ENCODE results near the gene NOS1AP. TPM values are rescaled to one million over a fixed set of nuclear protein-coding genes. Genes with fewer than 3 reads are reported as not detected.

NOS1AP gene
- total RNA-seq, 1 experiment from 2014 or later: 14.7 TPM

- Mint-ChIP-seq H3K36me3 (peaks cover 21% of the 10 kb centered on the region), H3K4me3 (no peak overlapping the region), H3K27me3 (ENCODE audit: low read depth) (no peaks in the 10 kb centered on the region), H3K4me1 (peaks cover 5% of the 10 kb centered on the region; the same call in 1 of the 2 replicates), H3K9me3 (no peaks in the 10 kb centered on the region), H3K27ac (no peak overlapping the region)
- TF ChIP-seq, protein P1, sequence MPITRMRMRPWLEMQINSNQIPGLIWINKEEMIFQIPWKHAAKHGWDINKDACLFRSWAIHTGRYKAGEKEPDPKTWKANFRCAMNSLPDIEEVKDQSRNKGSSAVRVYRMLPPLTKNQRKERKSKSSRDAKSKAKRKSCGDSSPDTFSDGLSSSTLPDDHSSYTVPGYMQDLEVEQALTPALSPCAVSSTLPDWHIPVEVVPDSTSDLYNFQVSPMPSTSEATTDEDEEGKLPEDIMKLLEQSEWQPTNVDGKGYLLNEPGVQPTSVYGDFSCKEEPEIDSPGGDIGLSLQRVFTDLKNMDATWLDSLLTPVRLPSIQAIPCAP (CRISPR knock-in tag; IDR thresholded peaks at IDR 0.05): no peak
- TF ChIP-seq, protein P2, sequence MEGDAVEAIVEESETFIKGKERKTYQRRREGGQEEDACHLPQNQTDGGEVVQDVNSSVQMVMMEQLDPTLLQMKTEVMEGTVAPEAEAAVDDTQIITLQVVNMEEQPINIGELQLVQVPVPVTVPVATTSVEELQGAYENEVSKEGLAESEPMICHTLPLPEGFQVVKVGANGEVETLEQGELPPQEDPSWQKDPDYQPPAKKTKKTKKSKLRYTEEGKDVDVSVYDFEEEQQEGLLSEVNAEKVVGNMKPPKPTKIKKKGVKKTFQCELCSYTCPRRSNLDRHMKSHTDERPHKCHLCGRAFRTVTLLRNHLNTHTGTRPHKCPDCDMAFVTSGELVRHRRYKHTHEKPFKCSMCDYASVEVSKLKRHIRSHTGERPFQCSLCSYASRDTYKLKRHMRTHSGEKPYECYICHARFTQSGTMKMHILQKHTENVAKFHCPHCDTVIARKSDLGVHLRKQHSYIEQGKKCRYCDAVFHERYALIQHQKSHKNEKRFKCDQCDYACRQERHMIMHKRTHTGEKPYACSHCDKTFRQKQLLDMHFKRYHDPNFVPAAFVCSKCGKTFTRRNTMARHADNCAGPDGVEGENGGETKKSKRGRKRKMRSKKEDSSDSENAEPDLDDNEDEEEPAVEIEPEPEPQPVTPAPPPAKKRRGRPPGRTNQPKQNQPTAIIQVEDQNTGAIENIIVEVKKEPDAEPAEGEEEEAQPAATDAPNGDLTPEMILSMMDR (IDR thresholded peaks at IDR 0.05): no peak
- TF ChIP-seq CREM (CRISPR knock-in tag; IDR thresholded peaks at IDR 0.05): no peak
- no peak for TF ChIP-seq ZNF121 (CRISPR knock-in tag; IDR thresholded peaks at IDR 0.05)
- no peak for ATAC-seq
- no peak for DNase-seq (ENCODE audit: low spot score)
- POLR2A ChIA-PET: interaction anchor here (0.6 kb wide), 1 partner anchor 260 kb away, joined by 3 read pairs; no protein-coding TSS in a partner anchor
- CTCF ChIA-PET: interaction anchor here (1.6 to 1.8 kb wide), 2 partner anchors 23 to 324 kb away, joined by 6 to 10 read pairs; no protein-coding TSS in a partner anchor
These were observed 310.8 kb downstream of the NOS1AP start for GRCh38 chr1:162380061-162380846.

DNA sequence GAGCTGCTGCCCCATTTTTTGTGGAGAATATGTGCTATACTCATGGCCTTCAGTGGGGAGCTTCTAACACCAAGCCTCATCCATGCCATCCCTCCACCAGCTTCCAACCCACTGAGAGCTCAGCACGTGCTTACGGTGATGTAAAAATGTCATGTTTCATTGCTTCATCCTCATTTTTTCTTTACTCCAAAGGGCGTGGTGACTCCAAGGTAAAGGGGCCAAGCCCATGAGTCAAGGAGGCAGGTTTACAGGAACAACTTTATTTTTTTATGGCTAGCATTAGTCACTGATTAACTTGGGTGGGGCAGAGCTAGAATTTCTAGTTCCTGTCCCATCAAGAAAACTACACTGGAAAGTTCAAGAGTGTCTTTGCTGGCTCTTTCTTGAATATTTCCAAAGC is 311.9 kb downstream of the NOS1AP start, which contains the start of gene C1orf226:
Gene C1orf226, plus strand, starts transcription at position 346 of the 400 bp plus-strand sequence. CDS start 174 bp downstream, outside the sequence.
- Mint-ChIP-seq H3K36me3 (peaks cover 23% of the 10 kb centered on the region), H3K4me3 (no peak within 1 kb of the TSS), H3K9me3 (no peaks in the 10 kb centered on the region), H3K27ac (no peak within 1 kb of the TSS), H3K27me3 (ENCODE audit: low read depth) (no peaks in the 10 kb centered on the region), H3K4me1 (peaks cover 5% of the 10 kb centered on the region; the same call in 1 of the 2 replicates)
- DNase-seq (ENCODE audit: low spot score): no peak
- ChIA-PET POLR2A (no interaction called here), CTCF (interaction anchor here (1.6 to 1.8 kb wide), 2 partner anchors 24 to 325 kb away, joined by 6 to 10 read pairs; no protein-coding TSS in a partner anchor)
- no peak for ATAC-seq
- TF ChIP-seq TEAD1 (CRISPR knock-in tag; IDR thresholded peaks at IDR 0.05): no peak
- TF ChIP-seq, protein P3, sequence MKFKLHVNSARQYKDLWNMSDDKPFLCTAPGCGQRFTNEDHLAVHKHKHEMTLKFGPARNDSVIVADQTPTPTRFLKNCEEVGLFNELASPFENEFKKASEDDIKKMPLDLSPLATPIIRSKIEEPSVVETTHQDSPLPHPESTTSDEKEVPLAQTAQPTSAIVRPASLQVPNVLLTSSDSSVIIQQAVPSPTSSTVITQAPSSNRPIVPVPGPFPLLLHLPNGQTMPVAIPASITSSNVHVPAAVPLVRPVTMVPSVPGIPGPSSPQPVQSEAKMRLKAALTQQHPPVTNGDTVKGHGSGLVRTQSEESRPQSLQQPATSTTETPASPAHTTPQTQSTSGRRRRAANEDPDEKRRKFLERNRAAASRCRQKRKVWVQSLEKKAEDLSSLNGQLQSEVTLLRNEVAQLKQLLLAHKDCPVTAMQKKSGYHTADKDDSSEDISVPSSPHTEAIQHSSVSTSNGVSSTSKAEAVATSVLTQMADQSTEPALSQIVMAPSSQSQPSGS (CRISPR knock-in tag; IDR thresholded peaks at IDR 0.05; ENCODE audit: borderline replicate concordance, low read depth): no peak
- TF ChIP-seq AFF4 (CRISPR knock-in tag; IDR thresholded peaks at IDR 0.05; ENCODE audit: borderline replicate concordance): no peak
- no peak for TF ChIP-seq SMAD4 (CRISPR knock-in tag; IDR thresholded peaks at IDR 0.05)
- TF ChIP-seq, protein P4, sequence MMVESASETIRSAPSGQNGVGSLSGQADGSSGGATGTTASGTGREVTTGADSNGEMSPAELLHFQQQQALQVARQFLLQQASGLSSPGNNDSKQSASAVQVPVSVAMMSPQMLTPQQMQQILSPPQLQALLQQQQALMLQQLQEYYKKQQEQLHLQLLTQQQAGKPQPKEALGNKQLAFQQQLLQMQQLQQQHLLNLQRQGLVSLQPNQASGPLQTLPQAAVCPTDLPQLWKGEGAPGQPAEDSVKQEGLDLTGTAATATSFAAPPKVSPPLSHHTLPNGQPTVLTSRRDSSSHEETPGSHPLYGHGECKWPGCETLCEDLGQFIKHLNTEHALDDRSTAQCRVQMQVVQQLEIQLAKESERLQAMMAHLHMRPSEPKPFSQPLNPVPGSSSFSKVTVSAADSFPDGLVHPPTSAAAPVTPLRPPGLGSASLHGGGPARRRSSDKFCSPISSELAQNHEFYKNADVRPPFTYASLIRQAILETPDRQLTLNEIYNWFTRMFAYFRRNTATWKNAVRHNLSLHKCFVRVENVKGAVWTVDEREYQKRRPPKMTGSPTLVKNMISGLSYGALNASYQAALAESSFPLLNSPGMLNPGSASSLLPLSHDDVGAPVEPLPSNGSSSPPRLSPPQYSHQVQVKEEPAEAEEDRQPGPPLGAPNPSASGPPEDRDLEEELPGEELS (CRISPR knock-in tag; IDR thresholded peaks at IDR 0.05): no peak
- TF ChIP-seq, protein P5, sequence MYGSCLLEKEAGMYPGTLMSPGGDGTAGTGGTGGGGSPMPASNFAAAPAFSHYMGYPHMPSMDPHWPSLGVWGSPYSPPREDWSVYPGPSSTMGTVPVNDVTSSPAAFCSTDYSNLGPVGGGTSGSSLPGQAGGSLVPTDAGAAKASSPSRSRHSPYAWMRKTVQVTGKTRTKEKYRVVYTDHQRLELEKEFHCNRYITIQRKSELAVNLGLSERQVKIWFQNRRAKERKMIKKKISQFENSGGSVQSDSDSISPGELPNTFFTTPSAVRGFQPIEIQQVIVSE (CRISPR knock-in tag; IDR thresholded peaks at IDR 0.05; ENCODE audit: borderline replicate concordance): no peak
- no peak for TF ChIP-seq E2F5 (CRISPR knock-in tag; IDR thresholded peaks at IDR 0.05)
- no peak for TF ChIP-seq CREB1 (CRISPR knock-in tag; IDR thresholded peaks at IDR 0.05)
- no peak for TF ChIP-seq HMGXB4 (CRISPR knock-in tag; IDR thresholded peaks at IDR 0.05)
- no peak for TF ChIP-seq ESRRA (CRISPR knock-in tag; IDR thresholded peaks at IDR 0.05; ENCODE audit: borderline replicate concordance)
- no peak for TF ChIP-seq NFE2L1 (CRISPR knock-in tag; IDR thresholded peaks at IDR 0.05)
- TF ChIP-seq, protein P6, sequence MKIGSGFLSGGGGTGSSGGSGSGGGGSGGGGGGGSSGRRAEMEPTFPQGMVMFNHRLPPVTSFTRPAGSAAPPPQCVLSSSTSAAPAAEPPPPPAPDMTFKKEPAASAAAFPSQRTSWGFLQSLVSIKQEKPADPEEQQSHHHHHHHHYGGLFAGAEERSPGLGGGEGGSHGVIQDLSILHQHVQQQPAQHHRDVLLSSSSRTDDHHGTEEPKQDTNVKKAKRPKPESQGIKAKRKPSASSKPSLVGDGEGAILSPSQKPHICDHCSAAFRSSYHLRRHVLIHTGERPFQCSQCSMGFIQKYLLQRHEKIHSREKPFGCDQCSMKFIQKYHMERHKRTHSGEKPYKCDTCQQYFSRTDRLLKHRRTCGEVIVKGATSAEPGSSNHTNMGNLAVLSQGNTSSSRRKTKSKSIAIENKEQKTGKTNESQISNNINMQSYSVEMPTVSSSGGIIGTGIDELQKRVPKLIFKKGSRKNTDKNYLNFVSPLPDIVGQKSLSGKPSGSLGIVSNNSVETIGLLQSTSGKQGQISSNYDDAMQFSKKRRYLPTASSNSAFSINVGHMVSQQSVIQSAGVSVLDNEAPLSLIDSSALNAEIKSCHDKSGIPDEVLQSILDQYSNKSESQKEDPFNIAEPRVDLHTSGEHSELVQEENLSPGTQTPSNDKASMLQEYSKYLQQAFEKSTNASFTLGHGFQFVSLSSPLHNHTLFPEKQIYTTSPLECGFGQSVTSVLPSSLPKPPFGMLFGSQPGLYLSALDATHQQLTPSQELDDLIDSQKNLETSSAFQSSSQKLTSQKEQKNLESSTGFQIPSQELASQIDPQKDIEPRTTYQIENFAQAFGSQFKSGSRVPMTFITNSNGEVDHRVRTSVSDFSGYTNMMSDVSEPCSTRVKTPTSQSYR (CRISPR knock-in tag; IDR thresholded peaks at IDR 0.05): no peak

Data from WTC11 (cell line).